Gastrocnemius medialis (tissue), 4 donors: ENCODE results near the gene VMP1. TPM values are rescaled to one million over a fixed set of nuclear protein-coding genes. Genes with fewer than 3 reads are reported as not detected.
A peak's percentile ranks its signal among the peaks of the same experiment; 100 is the strongest.
"Not testable (repeated sequence)": the region's sequence is repeated elsewhere in the genome, so short reads cannot be mapped to it uniquely, and the experiment has no call there.

ENCODE experiments used
- ATAC-seq, 2 donors: fragments of 150-250 bp; one replicate each; pipeline ENCODE4 v1.9.1; 2016
- DNase-seq, 2 donors: peaks; one replicate each; pipeline ENCODE4 v3.0.0-alpha.2; 2019
- H3K27ac ChIP-seq, 4 donors: fragments of 200-600 bp; sonication (generic); 1 replicate in 1 of 4; 2 replicates in 3 of 4; pipeline ENCODE4 v1.5.1; 2016 to 2018; ENCODE audit warnings: mild to moderate bottlenecking in 2 of 4, moderate library complexity in 1 of 4
- H3K27me3 ChIP-seq, 3 donors: fragments of 200-600 bp; sonication (generic) in 2 of 3; 1 replicate in 1 of 3; 2 replicates in 2 of 3; pipeline versions ENCODE4 v1.5.1 to v1.6.0; 2016 to 2019; ENCODE audit warnings: mild to moderate bottlenecking in 1 of 3, moderate library complexity in 1 of 3
- H3K36me3 ChIP-seq, 2 donors: fragments of 200-600 bp; sonication (generic) in 1 of 2; one replicate each; pipeline ENCODE4 v1.5.1; 2017 to 2018
- H3K4me1 ChIP-seq, 2 donors: fragments of 200-600 bp; sonication (generic) in 1 of 2; one replicate each; pipeline ENCODE4 v1.5.1; 2016 to 2017; ENCODE audit warnings: mild to moderate bottlenecking in 2 of 2
- H3K4me3 ChIP-seq, 4 donors: fragments of 200-600 bp; sonication (generic) in 3 of 4; 1 replicate in 1 of 4; 2 replicates in 3 of 4; pipeline ENCODE4 v1.5.1; 2016 to 2019; ENCODE audit warnings: mild to moderate bottlenecking in 2 of 4
- H3K9me3 ChIP-seq, 3 donors: fragments of 200-600 bp; sonication (generic) in 2 of 3; 1 replicate in 1 of 3; 2 replicates in 2 of 3; pipeline ENCODE4 v1.5.1; 2016 to 2019
- CTCF ChIP-seq, 5 experiments: fragments of 450-650 bp in 3 of 5; fragments of 200-600 bp in 2 of 5; sonication (generic) in 2 of 5; IDR thresholded peaks in 4 of 5; conservative IDR thresholded peaks in 1 of 5; 1 replicate in 4 of 5; 2 replicates in 1 of 5; pipeline ENCODE4 v1.5.1; 2016 to 2019; ENCODE audit warnings: antibody characterized with exemption in 5 of 5, mild to moderate bottlenecking in 3 of 5, moderate library complexity in 3 of 5
- POLR2A ChIP-seq, 2 donors: fragments of 450-650 bp; IDR thresholded peaks; one replicate each; pipeline ENCODE4 v1.6.1; 2017; ENCODE audit warnings: antibody characterized with exemption in 2 of 2, mild to moderate bottlenecking in 2 of 2, moderate library complexity in 2 of 2
- in situ Hi-C, 4 donors: fragments of 200-750 bp; cut with MboI; loops; one replicate each; pipeline versions ENCODE4 v1.15.0 to v1.8.0; 2017; ENCODE audit warnings: low sequenced_read_pairs in 4 of 4
- intact Hi-C: fragments of 100-400 bp; cut with DNase I; formaldehyde crosslinking; loops from one replicate; pipeline ENCODE4 v1.15.1; 2023; ENCODE audit warnings: low total_unique reads
- total RNA-seq, 4 donors: library from RNA; depleted of rRNA; stranded (reverse); fragments of >200 nt; gene quantifications; one replicate each; pipeline versions ENCODE4 v1.1.0 to v1.2.3, GENCODE V29; 2016

VMP1 gene
- total RNA-seq, 4 donors from 2014 or later, result 39.2 to 55.0 (median 48.4) TPM

GRCh38 chr17:59827721-59828477 lies 120.4 kb downstream of the VMP1 start:
- Histone ChIP-seq H3K4me3 (no peak overlapping the region), H3K4me1 (peaks cover 19 to 54% of the 10 kb centered on the region in 2 donors), H3K36me3 (no peaks in the 10 kb centered on the region), H3K27me3 (no peaks in the 10 kb centered on the region), H3K9me3 (no peaks in the 10 kb centered on the region), H3K27ac (peak overlapping the region in 3 of 4 donors; percentile 62 to 91 (median 84))
- ATAC-seq, result no peak
- no peak for DNase-seq
- in situ Hi-C loops (no loop called here), intact Hi-C loops (no loop called here)
- TF ChIP-seq CTCF (IDR thresholded peaks at IDR 0.05 in 4 of 5, conservative IDR thresholded peaks at IDR 0.05 in 1 of 5) (no peak), POLR2A (IDR thresholded peaks at IDR 0.05) (no peak)

- in situ Hi-C loops, result no loop called here
- Histone ChIP-seq H3K27me3 (no peaks in the 10 kb centered on the region), H3K4me1 (peaks cover 23 to 60% of the 10 kb centered on the region in 2 donors), H3K27ac (peak overlapping the region; percentile 30 to 91 (median 73)), H3K9me3 (no peaks in the 10 kb centered on the region), H3K36me3 (no peaks in the 10 kb centered on the region), H3K4me3 (no peak overlapping the region)
- no peak for TF ChIP-seq CTCF (IDR thresholded peaks at IDR 0.05 in 4 of 5, conservative IDR thresholded peaks at IDR 0.05 in 1 of 5)
- intact Hi-C loops, result no loop called here
- DNase-seq (no peak), ATAC-seq (no peak)
Measured at GRCh38 chr17:59828478-59828760, 121.0 kb downstream of the VMP1 start.

- ATAC-seq, in situ Hi-C loops, intact Hi-C loops, H3K4me3 ChIP-seq, H3K36me3 ChIP-seq, H3K27me3 ChIP-seq, DNase-seq, H3K9me3 ChIP-seq: not testable (repeated sequence)
- H3K4me1 ChIP-seq, result peaks cover 23 to 63% of the 10 kb centered on the region in 2 donors
- peak overlapping the region; percentile 30 to 91 (median 73) for H3K27ac ChIP-seq
Measured at GRCh38 chr17:59828819-59829216, 121.4 kb downstream of the VMP1 start.

DNA sequence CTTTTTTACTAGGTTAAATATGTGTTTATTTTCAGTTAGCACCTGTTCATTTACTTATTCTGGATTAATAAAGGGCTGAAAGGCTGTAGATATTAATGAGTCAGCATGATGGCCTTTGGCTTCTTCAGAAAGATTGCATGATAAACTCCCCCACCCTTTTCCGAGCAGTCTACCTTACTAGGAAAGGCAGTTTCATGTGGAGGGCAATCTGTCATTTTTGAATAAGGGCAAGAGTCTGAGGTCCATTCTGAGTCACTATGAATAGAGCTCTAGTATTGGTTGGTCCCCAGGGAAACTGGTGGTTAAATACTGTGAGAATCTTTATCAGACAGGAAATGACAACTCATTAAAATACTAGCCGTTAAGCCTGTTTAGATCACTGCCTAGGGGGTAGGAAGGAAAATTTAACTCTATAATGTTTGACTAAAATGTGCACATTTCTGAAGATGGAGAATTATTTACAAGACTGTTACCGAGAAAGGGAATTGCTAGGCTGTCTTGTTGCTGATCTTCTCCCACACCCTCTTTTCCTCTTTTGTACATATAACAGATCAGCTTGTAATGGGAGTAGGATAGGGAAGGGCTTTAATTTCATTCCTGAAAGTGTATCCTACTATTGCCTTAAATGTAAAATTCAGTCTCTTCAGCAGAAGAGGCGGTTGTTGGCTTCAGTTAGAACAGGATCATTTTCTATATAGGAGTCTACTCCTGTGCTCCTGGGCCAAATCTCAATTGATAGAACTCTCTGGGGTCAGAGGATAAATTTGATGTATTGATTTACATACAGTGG lies 122.0 kb downstream of the VMP1 start:
- H3K4me3 ChIP-seq, result no peak overlapping the region
- H3K36me3 ChIP-seq, result no peaks in the 10 kb centered on the region
- H3K4me1 ChIP-seq, result peaks cover 23 to 63% of the 10 kb centered on the region in 2 donors
- DNase-seq, result no peak
- intact Hi-C loops (no loop called here), in situ Hi-C loops (no loop called here)
- TF ChIP-seq POLR2A (IDR thresholded peaks at IDR 0.05) (no peak), CTCF (IDR thresholded peaks at IDR 0.05 in 4 of 5, conservative IDR thresholded peaks at IDR 0.05 in 1 of 5) (no peak)
- H3K27me3 ChIP-seq, result no peaks in the 10 kb centered on the region
- no peaks in the 10 kb centered on the region for H3K9me3 ChIP-seq
- ATAC-seq, result peak; percentile 8 to 23
- peak overlapping the region; percentile 30 to 91 (median 73) for H3K27ac ChIP-seq

- ATAC-seq, result no peak
- Histone ChIP-seq H3K9me3 (no peaks in the 10 kb centered on the region), H3K27ac (peak overlapping the region; percentile 30 to 91 (median 73)), H3K4me1 (peaks cover 23 to 57% of the 10 kb centered on the region in 2 donors), H3K27me3 (no peaks in the 10 kb centered on the region), H3K4me3 (no peak overlapping the region), H3K36me3 (no peaks in the 10 kb centered on the region)
- in situ Hi-C loops, result no loop called here
- DNase-seq, result no peak
- TF ChIP-seq CTCF (IDR thresholded peaks at IDR 0.05 in 4 of 5, conservative IDR thresholded peaks at IDR 0.05 in 1 of 5), result no peak
- TF ChIP-seq POLR2A (IDR thresholded peaks at IDR 0.05), result no peak
- intact Hi-C loops, result no loop called here
Measured at GRCh38 chr17:59830007-59830630, 122.7 kb downstream of the VMP1 start.
